IPS-20b (cell line): ENCODE measurements around the gene SLCO4A1.

ENCODE experiments used
- H3K27ac ChIP-seq: one replicate; pipeline ENCODE4 v1.5.1; 2013; ENCODE audit warnings: low read length
- H3K27me3 ChIP-seq: 2 replicates; pipeline ENCODE4 v1.6.1; 2013; ENCODE audit warnings: mild to moderate bottlenecking, low read length, inconsistent platforms; ENCODE audit not compliant: insufficient read depth
- H3K36me3 ChIP-seq: 2 replicates; pipeline ENCODE4 v1.6.1; 2013; ENCODE audit warnings: low read depth, mild to moderate bottlenecking, inconsistent platforms, low read length, moderate library complexity; ENCODE audit not compliant: insufficient read depth
- H3K4me1 ChIP-seq: 2 replicates; pipeline ENCODE4 v1.6.1; 2013; ENCODE audit warnings: mild to moderate bottlenecking, control low read depth, inconsistent platforms, low read length, moderate library complexity; ENCODE audit not compliant: insufficient read depth
- H3K4me3 ChIP-seq: 2 replicates; pipeline ENCODE4 v1.5.1; 2013; ENCODE audit warnings: mild to moderate bottlenecking, low read length, inconsistent platforms
- H3K9ac ChIP-seq: 2 replicates; pipeline ENCODE4 v1.6.1; 2013; ENCODE audit warnings: low read depth, mild to moderate bottlenecking, inconsistent platforms, low read length, moderate library complexity
- H3K9me3 ChIP-seq: 2 replicates; pipeline ENCODE4 v1.6.1; 2013; ENCODE audit warnings: mild to moderate bottlenecking, low read depth, low read length, inconsistent platforms; ENCODE audit not compliant: insufficient read depth

Gene SLCO4A1

GRCh38 chr20:62644044-62644795 is 1.9 kb downstream of the SLCO4A1 start:
- Histone ChIP-seq H3K27ac (no peak overlapping the region), H3K9ac (no peak overlapping the region), H3K4me3 (no peak overlapping the region), H3K36me3 (no peaks in the 10 kb centered on the region), H3K4me1 (no peaks in the 10 kb centered on the region; the same call in 1 of the 2 replicates), H3K27me3 (peaks cover 89% of the 10 kb centered on the region), H3K9me3 (no peaks in the 10 kb centered on the region)

GRCh38 chr20:62644802-62645496 is 2.6 kb downstream of the SLCO4A1 start:
- Histone ChIP-seq H3K4me3 (no peak overlapping the region), H3K36me3 (no peaks in the 10 kb centered on the region), H3K4me1 (no peaks in the 10 kb centered on the region; the same call in 1 of the 2 replicates), H3K9me3 (no peaks in the 10 kb centered on the region), H3K9ac (no peak overlapping the region), H3K27ac (no peak overlapping the region), H3K27me3 (peaks cover 84% of the 10 kb centered on the region)

GRCh38 chr20:62645613-62646012 is 3.3 kb downstream of the SLCO4A1 start:
- peaks cover 82% of the 10 kb centered on the region for H3K27me3 ChIP-seq
- H3K36me3 ChIP-seq, result no peaks in the 10 kb centered on the region
- no peak overlapping the region for H3K9ac ChIP-seq
- no peaks in the 10 kb centered on the region; the same call in 1 of the 2 replicates for H3K4me1 ChIP-seq
- no peak overlapping the region for H3K4me3 ChIP-seq
- no peaks in the 10 kb centered on the region for H3K9me3 ChIP-seq
- H3K27ac ChIP-seq, result no peak overlapping the region

- peaks cover 79% of the 10 kb centered on the region for H3K27me3 ChIP-seq
- H3K4me1 ChIP-seq, result peaks cover 4% of the 10 kb centered on the region; the same call in 1 of the 2 replicates
- H3K36me3 ChIP-seq, result no peaks in the 10 kb centered on the region
- H3K27ac ChIP-seq, result no peak overlapping the region
- no peak overlapping the region for H3K4me3 ChIP-seq
- no peak overlapping the region for H3K9ac ChIP-seq
- no peaks in the 10 kb centered on the region for H3K9me3 ChIP-seq
Measured at GRCh38 chr20:62646851-62647520, 4.7 kb downstream of the SLCO4A1 start.

- H3K4me3 ChIP-seq, result no peak overlapping the region
- no peak overlapping the region for H3K9ac ChIP-seq
- H3K27ac ChIP-seq, result no peak overlapping the region
- peaks cover 4% of the 10 kb centered on the region; the same call in 1 of the 2 replicates for H3K4me1 ChIP-seq
- no peaks in the 10 kb centered on the region for H3K36me3 ChIP-seq
- no peaks in the 10 kb centered on the region for H3K9me3 ChIP-seq
- peaks cover 77% of the 10 kb centered on the region for H3K27me3 ChIP-seq
Measured at GRCh38 chr20:62647521-62648317, 5.4 kb downstream of the SLCO4A1 start.

GRCh38 chr20:62648318-62648995 is 6.2 kb downstream of the SLCO4A1 start:
- Histone ChIP-seq H3K27ac (no peak overlapping the region), H3K4me1 (peaks cover 4% of the 10 kb centered on the region; the same call in 1 of the 2 replicates), H3K27me3 (peaks cover 74% of the 10 kb centered on the region), H3K36me3 (no peaks in the 10 kb centered on the region), H3K4me3 (no peak overlapping the region), H3K9me3 (no peaks in the 10 kb centered on the region), H3K9ac (no peak overlapping the region)

GRCh38 chr20:62649140-62649539 is 6.8 kb downstream of the SLCO4A1 start:
- Histone ChIP-seq H3K9ac (no peak overlapping the region), H3K4me1 (peaks cover 4% of the 10 kb centered on the region; the same call in 1 of the 2 replicates), H3K27ac (no peak overlapping the region), H3K27me3 (peaks cover 67% of the 10 kb centered on the region), H3K4me3 (no peak overlapping the region), H3K36me3 (no peaks in the 10 kb centered on the region), H3K9me3 (no peaks in the 10 kb centered on the region)

GRCh38 chr20:62650551-62651284 is 8.4 kb downstream of the SLCO4A1 start:
- Histone ChIP-seq H3K27ac (no peak overlapping the region), H3K36me3 (no peaks in the 10 kb centered on the region), H3K4me3 (no peak overlapping the region), H3K27me3 (peaks cover 52% of the 10 kb centered on the region; the same call in 1 of the 2 replicates), H3K4me1 (peaks cover 4% of the 10 kb centered on the region; the same call in 1 of the 2 replicates), H3K9ac (no peak overlapping the region), H3K9me3 (no peaks in the 10 kb centered on the region)

GRCh38 chr20:62651285-62652021 is 9.2 kb downstream of the SLCO4A1 start:
- H3K4me3 ChIP-seq, result no peak overlapping the region
- H3K9ac ChIP-seq, result no peak overlapping the region
- peaks cover 44% of the 10 kb centered on the region; the same call in 1 of the 2 replicates for H3K27me3 ChIP-seq
- H3K4me1 ChIP-seq, result peaks cover 4% of the 10 kb centered on the region; the same call in 1 of the 2 replicates
- H3K36me3 ChIP-seq, result no peaks in the 10 kb centered on the region
- H3K27ac ChIP-seq, result no peak overlapping the region
- H3K9me3 ChIP-seq, result no peaks in the 10 kb centered on the region
